ENCODE measurements around the gene IGLL1.

Gene IGLL1

GRCh38 chr22:23526596-23527316, 53.3 kb downstream of the IGLL1 start:
- no peak for DNase-seq

GRCh38 chr22:23525510-23525909, 54.6 kb downstream of the IGLL1 start:
- no peak for DNase-seq

- no peak for DNase-seq
These were observed 55.9 kb downstream of the IGLL1 start for GRCh38 chr22:23524226-23524625.

GRCh38 chr22:23523713-23524112, 56.4 kb downstream of the IGLL1 start:
- DNase-seq = no peak

Measured in midbrain (tissue), 1 donor.